ENCODE data around the gene UBR2. TPM values are rescaled to one million over a fixed set of nuclear protein-coding genes. Genes with fewer than 3 reads are reported as not detected.

The UBR2 gene
- total and polyA plus RNA-seq, 2 donors (not counting 3 experiments of a cell fraction or from before 2014, with no cell fraction given), result 8.0 to 22.3 TPM

DNA sequence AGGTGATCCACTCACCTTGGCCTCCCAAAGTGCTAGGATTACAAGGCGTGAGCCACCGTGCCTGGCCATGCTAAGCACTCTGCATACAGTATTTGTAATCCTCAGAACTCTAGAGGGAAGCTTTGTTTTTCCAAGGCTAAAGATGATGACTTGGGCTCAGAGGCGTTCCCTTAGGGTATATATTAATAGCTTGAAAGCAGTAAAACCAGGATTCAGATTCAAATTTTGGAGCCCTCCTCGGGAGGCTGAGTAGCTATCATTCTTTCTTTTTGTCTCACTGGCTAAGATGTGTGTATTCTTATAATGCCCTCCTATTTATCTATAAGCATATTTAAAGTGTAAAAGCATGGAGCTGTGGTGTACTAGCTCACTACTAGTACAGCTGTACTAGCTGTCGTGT lies 90.0 kb downstream of the UBR2 start:
- CTCF ChIA-PET, result interaction anchor here (1.1 kb wide), 1 partner anchor 224 kb away, joined by 4 read pairs; no protein-coding TSS in a partner anchor
- H3K36me3 ChIP-seq (ENCODE audit: control insufficient read depth in 2 of 2, extremely low read depth in 1 of 2, insufficient read depth in 2 of 2, low read length in 2 of 2), result peaks cover 7 to 17% of the 10 kb centered on the region in 2 experiments

DNA sequence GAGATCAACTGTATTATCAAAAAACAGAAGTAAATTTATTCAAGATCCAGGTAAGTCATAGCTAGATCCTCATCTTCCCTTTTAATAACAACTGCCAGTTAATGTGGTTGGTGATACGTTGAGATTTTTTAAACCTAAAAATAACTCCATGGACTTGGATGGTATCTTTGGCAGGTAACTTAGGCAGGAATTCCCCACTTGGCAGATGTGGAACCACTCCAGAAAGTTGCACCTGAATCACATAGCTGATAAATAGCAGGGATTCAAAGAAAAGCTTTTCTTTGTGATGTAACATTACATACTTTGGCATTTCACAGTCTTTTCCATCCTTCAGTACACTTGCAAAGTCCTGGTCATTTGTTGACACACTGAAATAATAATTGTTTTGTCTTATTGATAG lies 96.0 kb downstream of the UBR2 start:
- intact Hi-C loops (cut with micrococcal nuclease), result no loop called here
- no peak overlapping the region for H3K27ac ChIP-seq (ENCODE audit: insufficient read depth, low read depth, low read length)
- no peaks in the 10 kb centered on the region for H3K27me3 ChIP-seq (ENCODE audit: control insufficient read depth in 2 of 2, insufficient read depth in 2 of 2, low read length in 2 of 2)
- H4K20me1 ChIP-seq (replicated peaks; ENCODE audit: control insufficient read depth, extremely low read depth, insufficient read depth, low read length), result no peaks in the 10 kb centered on the region
- FAIRE-seq (no peak), DNase-seq (ENCODE audit: low read depth, low spot score) (no peak)
- H3K9me1 ChIP-seq (replicated peaks; ENCODE audit: control insufficient read depth, extremely low read depth, insufficient read depth, low read length), result no peaks in the 10 kb centered on the region
- dilution Hi-C loops (cut with MboI; ENCODE audit: extremely low pct_ligation_motif_present, low sequenced_read_pairs), result no loop called here
- H3K4me3 ChIP-seq (replicated peaks in 1 of 3; ENCODE audit: insufficient read depth in 1 of 3, low read depth in 1 of 3, low read length in 3 of 3), result no peak overlapping the region
- POLR2A ChIA-PET, result no interaction called here
- H3K4me1 ChIP-seq (ENCODE audit: control insufficient read depth, extremely low read depth, insufficient read depth, low read length), result no peaks in the 10 kb centered on the region
- no peaks in the 10 kb centered on the region for H3K9me3 ChIP-seq (replicated peaks; ENCODE audit: control insufficient read depth, insufficient read depth, low read length)
- H3K36me3 ChIP-seq (ENCODE audit: control insufficient read depth in 2 of 2, extremely low read depth in 1 of 2, insufficient read depth in 2 of 2, low read length in 2 of 2), result peaks cover 14 to 32% of the 10 kb centered on the region in 2 experiments
- H3K9ac ChIP-seq (replicated peaks; ENCODE audit: extremely low read depth, insufficient read depth, low read length), result no peak overlapping the region
- no peak overlapping the region for H3K4me2 ChIP-seq (ENCODE audit: insufficient read depth, low read length)
- no peaks in the 10 kb centered on the region for H3K79me2 ChIP-seq (ENCODE audit: control insufficient read depth, insufficient read depth, low read length)
- BruUV-seq (replicated peaks), result no TSS peak
- CTCF ChIA-PET, result interaction anchor here (1.2 kb wide), 1 partner anchor 9 kb away, joined by 3 read pairs; no protein-coding TSS in a partner anchor
- TF ChIP-seq POLR2AphosphoS5 (IDR thresholded peaks at IDR 0.05; ENCODE audit: insufficient read depth, low read depth, low read length) (no peak), GATA2 (IDR thresholded peaks at IDR 0.05; ENCODE audit: insufficient read depth, insufficient read length, low read depth, low read length) (no peak), EZH2 (IDR thresholded peaks at IDR 0.05; ENCODE audit: borderline replicate concordance, low read depth, low read length, severe bottlenecking) (no peak), JUN (IDR thresholded peaks at IDR 0.05; ENCODE audit: borderline replicate concordance, insufficient read depth, insufficient read length, low read depth) (no peak), POLR2A (IDR thresholded peaks at IDR 0.05; ENCODE audit: low read depth, low read length) (no peak)
- TF ChIP-seq, protein P1, sequence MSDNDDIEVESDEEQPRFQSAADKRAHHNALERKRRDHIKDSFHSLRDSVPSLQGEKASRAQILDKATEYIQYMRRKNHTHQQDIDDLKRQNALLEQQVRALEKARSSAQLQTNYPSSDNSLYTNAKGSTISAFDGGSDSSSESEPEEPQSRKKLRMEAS (IDR thresholded peaks at IDR 0.05; ENCODE audit: insufficient read depth, insufficient read length), result no peak
- H2AFZ ChIP-seq (ENCODE audit: low read depth, low read length), result no peak overlapping the region

More for the DNA sequence above, 90.0 kb downstream of the UBR2 start:
- H3K4me2 ChIP-seq (ENCODE audit: insufficient read depth, low read length), result no peak overlapping the region
- BruUV-seq (replicated peaks), result no TSS peak
- no peak overlapping the region for H3K9ac ChIP-seq (replicated peaks; ENCODE audit: extremely low read depth, insufficient read depth, low read length)
- dilution Hi-C loops (cut with MboI; ENCODE audit: extremely low pct_ligation_motif_present, low sequenced_read_pairs), result no loop called here
- H3K27ac ChIP-seq (ENCODE audit: insufficient read depth, low read depth, low read length), result no peak overlapping the region
- H3K4me1 ChIP-seq (ENCODE audit: control insufficient read depth, extremely low read depth, insufficient read depth, low read length), result no peaks in the 10 kb centered on the region
- H3K9me1 ChIP-seq (replicated peaks; ENCODE audit: control insufficient read depth, extremely low read depth, insufficient read depth, low read length), result no peaks in the 10 kb centered on the region
- DNase-seq (ENCODE audit: low read depth, low spot score) (no peak), FAIRE-seq (no peak)
- no peaks in the 10 kb centered on the region for H4K20me1 ChIP-seq (replicated peaks; ENCODE audit: control insufficient read depth, extremely low read depth, insufficient read depth, low read length)
- no peaks in the 10 kb centered on the region for H3K79me2 ChIP-seq (ENCODE audit: control insufficient read depth, insufficient read depth, low read length)
- intact Hi-C loops (cut with micrococcal nuclease), result no loop called here
- POLR2A ChIA-PET, result no interaction called here
- no peaks in the 10 kb centered on the region for H3K9me3 ChIP-seq (replicated peaks; ENCODE audit: control insufficient read depth, insufficient read depth, low read length)
- H3K4me3 ChIP-seq (replicated peaks in 1 of 3; ENCODE audit: insufficient read depth in 1 of 3, low read depth in 1 of 3, low read length in 3 of 3), result no peak overlapping the region
- no peaks in the 10 kb centered on the region for H3K27me3 ChIP-seq (ENCODE audit: control insufficient read depth in 2 of 2, insufficient read depth in 2 of 2, low read length in 2 of 2)
- TF ChIP-seq FOS (IDR thresholded peaks at IDR 0.05; ENCODE audit: borderline replicate concordance, insufficient read depth, low read length) (no peak), POLR2AphosphoS5 (IDR thresholded peaks at IDR 0.05; ENCODE audit: insufficient read depth, low read depth, low read length) (no peak), POLR2A (IDR thresholded peaks at IDR 0.05; ENCODE audit: low read depth, low read length) (no peak), EZH2 (IDR thresholded peaks at IDR 0.05; ENCODE audit: borderline replicate concordance, low read depth, low read length, severe bottlenecking) (no peak)
- H2AFZ ChIP-seq (ENCODE audit: low read depth, low read length), result no peak overlapping the region

Measured in endothelial cell of umbilical vein (primary cell).